MM.1S (cell line): Measurements from ENCODE around the gene CDKN1B.

Experiments used
- DNase-seq: peaks from one replicate; pipeline ENCODE4 v3.0.0-alpha.2; 2015
- H2AFZ ChIP-seq: fragments of 300-600 bp; sonication (generic); 2 replicates; pipeline ENCODE4 v1.6.0; 2016; ENCODE audit warnings: antibody characterized with exemption, low read length
- H3F3A ChIP-seq: fragments of 300-600 bp; sonication (generic); 2 replicates; pipeline ENCODE4 v1.6.1; 2016; ENCODE audit warnings: mild to moderate bottlenecking, antibody characterized with exemption, low read length, moderate library complexity, mixed read lengths; ENCODE audit not compliant: insufficient read depth
- H3K27ac ChIP-seq: fragments of 300-600 bp; sonication (generic); 2 replicates; pipeline ENCODE4 v1.5.1; 2016; ENCODE audit warnings: mild to moderate bottlenecking, low read length
- H3K27me3 ChIP-seq: fragments of 300-600 bp; sonication (generic); replicated peaks from 2 replicates; pipeline ENCODE4 v1.6.0; 2016; ENCODE audit warnings: low read length; ENCODE audit not compliant: insufficient read depth
- H3K36me3 ChIP-seq: fragments of 300-600 bp; sonication (generic); replicated peaks from 2 replicates; pipeline ENCODE4 v1.6.1; 2016; ENCODE audit warnings: mild to moderate bottlenecking, low read length, mixed read lengths; ENCODE audit not compliant: insufficient read depth
- H3K4me1 ChIP-seq: fragments of 300-600 bp; sonication (generic); 2 replicates; pipeline ENCODE4 v1.6.1; 2016; ENCODE audit warnings: low read length, mixed read lengths
- H3K4me2 ChIP-seq: fragments of 300-600 bp; sonication (generic); 2 replicates; pipeline ENCODE4 v1.6.0; 2016; ENCODE audit warnings: low read depth, low read length
- H3K4me3 ChIP-seq: fragments of 300-600 bp; sonication (generic); 2 replicates; pipeline ENCODE4 v1.5.1; 2016; ENCODE audit warnings: low read length, mixed read lengths
- H3K79me2 ChIP-seq: fragments of 300-600 bp; sonication (generic); 2 replicates; pipeline ENCODE4 v1.6.1; 2016; ENCODE audit warnings: mixed run types, low read length, mixed read lengths
- H3K9ac ChIP-seq: fragments of 300-600 bp; sonication (generic); 2 replicates; pipeline ENCODE4 v1.6.1; 2016; ENCODE audit warnings: low read length, mixed read lengths
- H3K9me2 ChIP-seq: fragments of 300-600 bp; sonication (generic); replicated peaks from 2 replicates; pipeline ENCODE4 v1.6.1; 2016; ENCODE audit warnings: mild to moderate bottlenecking, low read length, mixed read lengths; ENCODE audit not compliant: insufficient read depth
- H3K9me3 ChIP-seq: fragments of 300-600 bp; sonication (generic); replicated peaks from 2 replicates; pipeline ENCODE4 v1.6.1; 2016; ENCODE audit warnings: mild to moderate bottlenecking, low read length, mixed read lengths; ENCODE audit not compliant: insufficient read depth
- H4K20me1 ChIP-seq: fragments of 300-600 bp; sonication (generic); 2 replicates; pipeline ENCODE4 v1.6.1; 2016; ENCODE audit warnings: mild to moderate bottlenecking, low read length, moderate library complexity, mixed read lengths; ENCODE audit not compliant: insufficient read depth
- EZH2 ChIP-seq: fragments of 300-600 bp; sonication (generic); optimal IDR thresholded peaks from 2 replicates; pipeline ENCODE3; 2017; ENCODE audit warnings: low read depth, mild to moderate bottlenecking, antibody characterized with exemption, low read length, mixed read lengths
- EZH2phosphoT487 ChIP-seq: fragments of 300-600 bp; sonication (generic); IDR thresholded peaks from 2 replicates; pipeline ENCODE4 v1.6.1; 2018; ENCODE audit warnings: antibody characterized with exemption, low read length
- TF ChIP-seq, protein P1 (sequence below): fragments of 300-600 bp; sonication (generic); IDR thresholded peaks from 2 replicates; pipeline ENCODE4 v1.5.1; 2016; ENCODE audit warnings: antibody characterized with exemption, low read length, mixed read lengths

CDKN1B gene

DNA sequence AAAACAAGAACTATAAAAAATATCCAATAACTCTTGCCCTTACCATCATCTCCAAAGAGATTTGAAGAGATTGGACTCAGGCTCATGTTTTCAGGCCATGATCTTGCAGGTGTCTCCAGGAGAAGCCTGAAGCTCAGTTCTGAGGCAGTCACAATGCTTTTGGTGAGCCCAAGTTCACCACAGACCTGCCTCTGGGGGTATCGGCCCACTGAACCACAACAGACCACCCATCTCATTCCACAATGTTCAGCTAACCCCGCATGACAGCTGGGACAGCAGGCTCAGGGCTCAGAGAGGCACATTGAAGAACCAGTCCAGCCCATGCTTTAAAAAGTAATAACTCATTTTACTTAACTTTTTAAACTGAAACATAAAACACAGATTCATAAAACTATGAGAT lies 40.0 kb downstream of the CDKN1B start:
- no peaks in the 10 kb centered on the region for H3K4me1 ChIP-seq
- H3K79me2 ChIP-seq = peaks cover 22% of the 10 kb centered on the region
- H3K4me3 ChIP-seq = no peak overlapping the region
- H3K36me3 ChIP-seq = no peaks in the 10 kb centered on the region
- TF ChIP-seq, protein P1, sequence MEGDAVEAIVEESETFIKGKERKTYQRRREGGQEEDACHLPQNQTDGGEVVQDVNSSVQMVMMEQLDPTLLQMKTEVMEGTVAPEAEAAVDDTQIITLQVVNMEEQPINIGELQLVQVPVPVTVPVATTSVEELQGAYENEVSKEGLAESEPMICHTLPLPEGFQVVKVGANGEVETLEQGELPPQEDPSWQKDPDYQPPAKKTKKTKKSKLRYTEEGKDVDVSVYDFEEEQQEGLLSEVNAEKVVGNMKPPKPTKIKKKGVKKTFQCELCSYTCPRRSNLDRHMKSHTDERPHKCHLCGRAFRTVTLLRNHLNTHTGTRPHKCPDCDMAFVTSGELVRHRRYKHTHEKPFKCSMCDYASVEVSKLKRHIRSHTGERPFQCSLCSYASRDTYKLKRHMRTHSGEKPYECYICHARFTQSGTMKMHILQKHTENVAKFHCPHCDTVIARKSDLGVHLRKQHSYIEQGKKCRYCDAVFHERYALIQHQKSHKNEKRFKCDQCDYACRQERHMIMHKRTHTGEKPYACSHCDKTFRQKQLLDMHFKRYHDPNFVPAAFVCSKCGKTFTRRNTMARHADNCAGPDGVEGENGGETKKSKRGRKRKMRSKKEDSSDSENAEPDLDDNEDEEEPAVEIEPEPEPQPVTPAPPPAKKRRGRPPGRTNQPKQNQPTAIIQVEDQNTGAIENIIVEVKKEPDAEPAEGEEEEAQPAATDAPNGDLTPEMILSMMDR = no peak
- TF ChIP-seq EZH2 = no peak
- no peak for TF ChIP-seq EZH2phosphoT487
- H3F3A ChIP-seq = no peaks in the 10 kb centered on the region
- no peak overlapping the region for H3K4me2 ChIP-seq
- H3K9me2 ChIP-seq = no peaks in the 10 kb centered on the region
- H3K9ac ChIP-seq = no peak overlapping the region
- no peak overlapping the region for H2AFZ ChIP-seq
- DNase-seq = no peak
- H4K20me1 ChIP-seq = no peaks in the 10 kb centered on the region
- no peak overlapping the region for H3K27ac ChIP-seq
- H3K27me3 ChIP-seq = no peaks in the 10 kb centered on the region
- no peaks in the 10 kb centered on the region for H3K9me3 ChIP-seq

- Histone ChIP-seq H4K20me1 (no peaks in the 10 kb centered on the region), H3K4me1 (no peaks in the 10 kb centered on the region), H2AFZ (no peak overlapping the region), H3K36me3 (no peaks in the 10 kb centered on the region), H3K4me3 (no peak overlapping the region), H3K27me3 (no peaks in the 10 kb centered on the region), H3K79me2 (peaks cover 24% of the 10 kb centered on the region), H3K9ac (no peak overlapping the region), H3K4me2 (no peak overlapping the region), H3K9me2 (no peaks in the 10 kb centered on the region), H3K27ac (no peak overlapping the region), H3K9me3 (no peaks in the 10 kb centered on the region), H3F3A (no peaks in the 10 kb centered on the region)
- TF ChIP-seq, protein P1 = no peak
- TF ChIP-seq EZH2phosphoT487 (no peak), EZH2 (no peak)
- no peak for DNase-seq
Observed at GRCh38 chr12:12759234-12759915, 42.2 kb downstream of the CDKN1B start.

DNA sequence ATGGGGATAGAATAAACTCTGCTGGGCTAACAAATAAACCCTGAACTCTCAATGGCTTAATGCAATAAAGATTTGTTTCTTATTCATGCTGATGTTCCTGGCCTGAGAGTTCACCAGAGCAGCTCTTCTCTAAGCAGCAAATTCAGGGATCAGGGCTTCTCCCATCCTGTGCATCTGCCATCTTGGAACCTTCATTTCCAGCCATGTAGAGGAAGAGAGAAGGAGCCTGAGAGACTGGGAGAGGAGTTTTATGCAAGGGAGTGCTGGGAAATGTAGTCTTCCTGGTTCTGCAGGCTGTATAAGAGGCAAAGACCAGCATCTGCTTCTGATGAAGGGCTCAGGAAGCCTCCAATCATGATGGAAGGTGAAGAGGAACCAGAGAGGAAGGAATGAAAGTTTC lies 47.7 kb downstream of the CDKN1B start:
- Histone ChIP-seq H3K79me2 (peaks cover 18% of the 10 kb centered on the region), H3K36me3 (no peaks in the 10 kb centered on the region)
- no peak for TF ChIP-seq EZH2phosphoT487
- TF ChIP-seq, protein P1 = no peak
- no peak for TF ChIP-seq EZH2

More for the DNA sequence above, 47.7 kb downstream of the CDKN1B start:
- H3F3A ChIP-seq = no peaks in the 10 kb centered on the region
- no peak overlapping the region for H3K4me2 ChIP-seq
- H3K9me2 ChIP-seq = no peaks in the 10 kb centered on the region
- no peaks in the 10 kb centered on the region for H3K27me3 ChIP-seq
- H3K9ac ChIP-seq = no peak overlapping the region
- no peak overlapping the region for H2AFZ ChIP-seq
- H3K4me3 ChIP-seq = no peak overlapping the region
- H3K4me1 ChIP-seq = no peaks in the 10 kb centered on the region
- H3K9me3 ChIP-seq = no peaks in the 10 kb centered on the region
- H3K27ac ChIP-seq = no peak overlapping the region
- no peak for DNase-seq
- H4K20me1 ChIP-seq = no peaks in the 10 kb centered on the region
